T-cell (primary cell): ENCODE data around the gene RSPRY1. TPM values are rescaled to one million over a fixed set of nuclear protein-coding genes. Genes with fewer than 3 reads are reported as not detected.
A peak's percentile ranks its signal among the peaks of the same experiment; 100 is the strongest.

ENCODE experiments used
- ATAC-seq, 4 experiments: fragments of 200-7000 bp in 3 of 4; fragments of 150-1000 bp in 1 of 4; cut with Tn5 transposase; replicated peaks in 1 of 4; 1 replicate in 3 of 4; 2 replicates in 1 of 4; pipeline ENCODE4 v1.10.0; 2021; ENCODE audit warnings: moderate library complexity in 3 of 4, mild to moderate bottlenecking in 2 of 4, moderate number of reproducible peaks in 1 of 4
- CTCF ChIA-PET, 2 donors: fragments of 300-600 bp; sonication (Branson Sonifier 250); formaldehyde crosslinking; loops; one replicate each; lab custom pipeline; 2022; ENCODE audit warnings: antibody characterized with exemption in 2 of 2; lab: Charles Lee
- POLR2A ChIA-PET, 2 donors: fragments of 300-600 bp; sonication (Branson Sonifier 250); formaldehyde crosslinking; loops; one replicate each; lab custom pipeline; 2022; ENCODE audit warnings: antibody characterized with exemption in 2 of 2; lab: Charles Lee
- DNase-seq, 35 experiments: peaks; one replicate each; pipeline versions ENCODE4 v3.0.0 to v3.0.0-alpha.2; 2013 to 2023
- H3K27ac ChIP-seq: one replicate; pipeline ENCODE4 v1.5.1; 2013; ENCODE audit warnings: low read length
- H3K27me3 ChIP-seq, 2 experiments: replicated peaks in 1 of 2; 1 replicate in 1 of 2; 2 replicates in 1 of 2; pipeline versions ENCODE4 v1.6.1 to v1.7.0; 2013; ENCODE audit warnings: low read length in 1 of 2, mixed read lengths in 1 of 2; ENCODE audit not compliant: control insufficient read depth in 2 of 2, insufficient read depth in 2 of 2; ENCODE audit errors: extremely low read depth in 1 of 2
- H3K36me3 ChIP-seq, 2 donors: 1 replicate in 1 of 2; 2 replicates in 1 of 2; pipeline versions ENCODE4 v1.6.1 to v1.7.0; 2013; ENCODE audit warnings: low read length in 1 of 2; ENCODE audit not compliant: control insufficient read depth in 2 of 2, insufficient read depth in 1 of 2; ENCODE audit errors: extremely low read depth in 1 of 2
- H3K4me1 ChIP-seq, 2 experiments: 1 replicate in 1 of 2; 2 replicates in 1 of 2; pipeline versions ENCODE4 v1.6.1 to v1.7.0; 2013; ENCODE audit warnings: low read length in 2 of 2, mixed read lengths in 1 of 2; ENCODE audit not compliant: insufficient read depth in 2 of 2, control insufficient read depth in 1 of 2; ENCODE audit errors: extremely low read depth in 1 of 2
- H3K4me3 ChIP-seq, 2 donors: 1 replicate in 1 of 2; 2 replicates in 1 of 2; pipeline versions ENCODE4 v1.5.1 to v1.7.0; 2013; ENCODE audit warnings: mild to moderate bottlenecking in 2 of 2, low read length in 1 of 2, moderate library complexity in 1 of 2; ENCODE audit not compliant: control insufficient read depth in 1 of 2; ENCODE audit errors: extremely low read depth in 1 of 2
- H3K9me3 ChIP-seq: 2 replicates; pipeline ENCODE4 v1.7.0; 2013
- H3K27ac Mint-ChIP-seq, 2 donors: one replicate each; pipeline ENCODE4 v1.8.0; 2020 to 2021; ENCODE audit warnings: mild to moderate bottlenecking in 2 of 2, mixed read lengths in 2 of 2
- H3K27me3 Mint-ChIP-seq, 2 donors: one replicate each; pipeline ENCODE4 v1.8.0; 2021 to 2022; ENCODE audit warnings: mixed read lengths in 2 of 2
- H3K36me3 Mint-ChIP-seq: one replicate; pipeline ENCODE4 v1.8.0; 2021; ENCODE audit warnings: mixed read lengths
- H3K4me1 Mint-ChIP-seq, 3 donors: one replicate each; pipeline ENCODE4 v1.8.0; 2020 to 2022; ENCODE audit warnings: mixed read lengths in 3 of 3, mild to moderate bottlenecking in 1 of 3
- H3K4me3 Mint-ChIP-seq, 3 donors: one replicate each; pipeline ENCODE4 v1.8.0; 2020 to 2022; ENCODE audit warnings: mild to moderate bottlenecking in 3 of 3, mixed read lengths in 3 of 3, moderate library complexity in 3 of 3
- H3K9me3 Mint-ChIP-seq, 3 donors: one replicate each; pipeline ENCODE4 v1.8.0; 2020 to 2022; ENCODE audit warnings: mixed read lengths in 3 of 3
- WGBS: methylation state at CpG from one replicate; pipeline ENCODE4 v1.1.5; 2013; ENCODE audit warnings: missing lambda C conversion rate; ENCODE audit not compliant: insufficient coverage; 5-methylcytosine and 5-hydroxymethylcytosine counted together
- total RNA-seq, 35 experiments: library from RNA in 6 of 35; stranded (reverse) in 6 of 35; fragments of 120-200 nt in 1 of 35; gene quantifications; one replicate each; pipeline versions ENCODE4 v1.2.1 to v1.2.4 and lab custom pipeline; 2013 to 2026

RSPRY1 gene
- total RNA-seq, 5 donors from 2014 or later (not counting 1 experiment from before 2014, with no cell fraction given): 25.0 to 32.0 (median 28.2) TPM

- Mint-ChIP-seq H3K4me3 (peak overlapping the region in 1 of 3 donors; percentile 73), H3K36me3 (no peaks in the 10 kb centered on the region), H3K4me1 (peaks cover 43 to 68% (median 62%) of the 10 kb centered on the region in 3 donors), H3K27me3 (peaks cover 0 to 5% of the 10 kb centered on the region in 2 donors), H3K9me3 (no peaks in the 10 kb centered on the region), H3K27ac (no peak overlapping the region)
- 93% methylated on average over 2 of the region's 4 CpGs for WGBS
- no peak overlapping the region for H3K27ac ChIP-seq
- POLR2A ChIA-PET: no interaction called here
- DNase-seq: no peak
- H3K27me3 ChIP-seq: peaks cover 0 to 10% of the 10 kb centered on the region in 2 experiments
- no peaks in the 10 kb centered on the region for H3K36me3 ChIP-seq
- CTCF ChIA-PET: no interaction called here
- H3K4me3 ChIP-seq: no peak overlapping the region
- ATAC-seq: no peak
- H3K4me1 ChIP-seq: peaks cover 22 to 26% of the 10 kb centered on the region in 2 experiments
- H3K9me3 ChIP-seq: no peaks in the 10 kb centered on the region
Measured at GRCh38 chr16:57278494-57278893, 92.4 kb downstream of the RSPRY1 start.

GRCh38 chr16:57279780-57280638, 93.9 kb downstream of the RSPRY1 start:
- ChIA-PET CTCF (no interaction called here), POLR2A (interaction anchor here (0.5 to 0.6 kb wide), 3 partner anchors 15 to 19 kb away, joined by 3 to 5 read pairs (median 4); no protein-coding TSS in a partner anchor)
- Histone ChIP-seq H3K27me3 (peaks cover 0 to 25% of the 10 kb centered on the region in 2 experiments), H3K4me3 (no peak overlapping the region), H3K4me1 (peaks cover 22 to 40% of the 10 kb centered on the region in 2 experiments), H3K27ac (no peak overlapping the region), H3K9me3 (no peaks in the 10 kb centered on the region), H3K36me3 (no peaks in the 10 kb centered on the region)
- no peak for ATAC-seq
- Mint-ChIP-seq H3K9me3 (no peaks in the 10 kb centered on the region), H3K36me3 (no peaks in the 10 kb centered on the region), H3K27ac (peak overlapping the region; percentile 19 to 70), H3K27me3 (peaks cover 0 to 10% of the 10 kb centered on the region in 2 donors), H3K4me1 (peaks cover 47 to 75% (median 71%) of the 10 kb centered on the region in 3 donors), H3K4me3 (peak overlapping the region in 1 of 3 donors; percentile 22)
- DNase-seq: peak in 1 of 35 experiments; percentile 25
- 88% methylated on average over 4 of the region's 7 CpGs for WGBS

- no peaks in the 10 kb centered on the region for H3K9me3 Mint-ChIP-seq
- Histone ChIP-seq H3K27me3 (peaks cover 0 to 38% of the 10 kb centered on the region in 2 experiments), H3K36me3 (no peaks in the 10 kb centered on the region), H3K27ac (no peak overlapping the region), H3K9me3 (no peaks in the 10 kb centered on the region), H3K4me1 (peaks cover 20 to 39% of the 10 kb centered on the region in 2 experiments), H3K4me3 (no peak overlapping the region)
- CTCF ChIA-PET: interaction anchor here in 1 of 2 donors (0.6 kb wide), 1 partner anchor 259 kb away, joined by 4 read pairs; no protein-coding TSS in a partner anchor
- no peaks in the 10 kb centered on the region for H3K36me3 Mint-ChIP-seq
- POLR2A ChIA-PET: no interaction called here
- ATAC-seq (no peak), DNase-seq (no peak)
- no peak overlapping the region for H3K4me3 Mint-ChIP-seq
- peaks cover 0 to 14% of the 10 kb centered on the region in 2 donors for H3K27me3 Mint-ChIP-seq
- 100% methylated on average over 2 of the region's 3 CpGs for WGBS
- peaks cover 45 to 66% (median 57%) of the 10 kb centered on the region in 3 donors for H3K4me1 Mint-ChIP-seq
- peak overlapping the region in 1 of 2 donors; percentile 85 for H3K27ac Mint-ChIP-seq
Measured at GRCh38 chr16:57281791-57282190, 95.7 kb downstream of the RSPRY1 start.

GRCh38 chr16:57282510-57283213, 96.5 kb downstream of the RSPRY1 start:
- no peak for ATAC-seq
- H3K27me3 ChIP-seq: peaks cover 0 to 38% of the 10 kb centered on the region in 2 experiments
- Mint-ChIP-seq H3K4me1 (peaks cover 40 to 57% (median 48%) of the 10 kb centered on the region in 3 donors), H3K36me3 (no peaks in the 10 kb centered on the region), H3K9me3 (no peaks in the 10 kb centered on the region), H3K27ac (peak overlapping the region; percentile 47 to 85), H3K27me3 (peaks cover 0 to 14% of the 10 kb centered on the region in 2 donors), H3K4me3 (peak overlapping the region in 2 of 3 donors; percentile 73 to 89)
- no peak overlapping the region for H3K27ac ChIP-seq
- ChIA-PET CTCF (interaction anchor here in 1 of 2 donors (0.6 kb wide), 1 partner anchor 260 kb away, joined by 4 read pairs; no protein-coding TSS in a partner anchor), POLR2A (no interaction called here)
- peaks cover 14 to 32% of the 10 kb centered on the region in 2 experiments for H3K4me1 ChIP-seq
- H3K9me3 ChIP-seq: no peaks in the 10 kb centered on the region
- H3K4me3 ChIP-seq: no peak overlapping the region
- WGBS: 91% methylated on average over 5 of the region's 8 CpGs
- no peaks in the 10 kb centered on the region for H3K36me3 ChIP-seq
- no peak for DNase-seq

GRCh38 chr16:57283214-57283958, 97.3 kb downstream of the RSPRY1 start:
- ChIA-PET POLR2A (no interaction called here), CTCF (no interaction called here)
- H3K4me3 Mint-ChIP-seq: peak overlapping the region; percentile 71 to 89 (median 73)
- peaks cover 0 to 14% of the 10 kb centered on the region in 2 donors for H3K27me3 Mint-ChIP-seq
- H3K4me1 ChIP-seq: peaks cover 11 to 27% of the 10 kb centered on the region in 2 experiments
- 84% methylated on average over 17 of the region's 24 CpGs for WGBS
- no peaks in the 10 kb centered on the region for H3K9me3 ChIP-seq
- H3K36me3 Mint-ChIP-seq: no peaks in the 10 kb centered on the region
- DNase-seq: no peak
- H3K36me3 ChIP-seq: no peaks in the 10 kb centered on the region
- H3K27me3 ChIP-seq: peaks cover 0 to 38% of the 10 kb centered on the region in 2 experiments
- ATAC-seq: no peak
- H3K27ac Mint-ChIP-seq: no peak overlapping the region
- no peaks in the 10 kb centered on the region for H3K9me3 Mint-ChIP-seq
- H3K27ac ChIP-seq: no peak overlapping the region
- peaks cover 33 to 50% (median 42%) of the 10 kb centered on the region in 3 donors for H3K4me1 Mint-ChIP-seq
- peak overlapping the region; percentile 54 to 67 for H3K4me3 ChIP-seq

GRCh38 chr16:57283959-57284208, 97.8 kb downstream of the RSPRY1 start:
- peak overlapping the region; percentile 54 to 67 for H3K4me3 ChIP-seq
- ChIA-PET CTCF (no interaction called here), POLR2A (no interaction called here)
- H3K27ac Mint-ChIP-seq: no peak overlapping the region
- peak overlapping the region; percentile 71 to 89 (median 73) for H3K4me3 Mint-ChIP-seq
- 37% methylated on average over 14 of the region's 14 CpGs for WGBS
- ATAC-seq (no peak), DNase-seq (no peak)
- H3K36me3 Mint-ChIP-seq: no peaks in the 10 kb centered on the region
- H3K9me3 Mint-ChIP-seq: no peaks in the 10 kb centered on the region
- no peaks in the 10 kb centered on the region for H3K36me3 ChIP-seq
- H3K9me3 ChIP-seq: no peaks in the 10 kb centered on the region
- H3K27me3 ChIP-seq: peaks cover 0 to 38% of the 10 kb centered on the region in 2 experiments
- peaks cover 6 to 22% of the 10 kb centered on the region in 2 experiments for H3K4me1 ChIP-seq
- H3K4me1 Mint-ChIP-seq: peaks cover 29 to 45% (median 42%) of the 10 kb centered on the region in 3 donors
- H3K27ac ChIP-seq: no peak overlapping the region
- peaks cover 0 to 14% of the 10 kb centered on the region in 2 donors for H3K27me3 Mint-ChIP-seq
